ENCODE measurements around the gene SCUBE1. TPM values are rescaled to one million over a fixed set of nuclear protein-coding genes. Genes with fewer than 3 reads are reported as not detected.

SCUBE1 gene
- total and polyA plus RNA-seq, 8 donors = 0.04 to 0.41 (median 0.12) TPM; not detected in 3

DNA sequence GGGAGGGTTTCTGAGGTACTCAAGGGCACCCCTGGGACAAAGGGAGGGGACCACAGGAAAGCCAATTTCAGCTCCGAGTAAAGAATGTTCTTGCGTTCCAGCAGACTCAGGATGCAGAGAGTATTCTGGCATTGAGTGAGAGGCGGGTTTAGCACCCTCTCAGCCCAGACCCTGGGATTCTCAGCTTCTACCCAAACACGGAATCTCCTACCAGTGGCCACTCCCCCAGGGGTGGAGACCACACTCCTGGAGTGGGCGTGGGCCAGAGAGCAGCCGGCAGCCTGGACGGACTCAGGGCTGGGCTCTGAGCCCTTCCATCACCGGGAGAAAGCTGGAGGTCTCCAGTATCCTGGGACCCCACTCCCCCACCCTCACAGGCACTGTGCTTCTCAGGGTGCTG lies 130.1 kb downstream of the SCUBE1 start:
- no peaks in the 10 kb centered on the region for H3K4me1 ChIP-seq
- H3K36me3 ChIP-seq = no peaks in the 10 kb centered on the region
- FAIRE-seq (no peak), ATAC-seq (peak in 1 of 4 donors; percentile 11), DNase-seq (no peak)
- H3K27ac ChIP-seq = no peak overlapping the region
- TF ChIP-seq, protein P1, sequence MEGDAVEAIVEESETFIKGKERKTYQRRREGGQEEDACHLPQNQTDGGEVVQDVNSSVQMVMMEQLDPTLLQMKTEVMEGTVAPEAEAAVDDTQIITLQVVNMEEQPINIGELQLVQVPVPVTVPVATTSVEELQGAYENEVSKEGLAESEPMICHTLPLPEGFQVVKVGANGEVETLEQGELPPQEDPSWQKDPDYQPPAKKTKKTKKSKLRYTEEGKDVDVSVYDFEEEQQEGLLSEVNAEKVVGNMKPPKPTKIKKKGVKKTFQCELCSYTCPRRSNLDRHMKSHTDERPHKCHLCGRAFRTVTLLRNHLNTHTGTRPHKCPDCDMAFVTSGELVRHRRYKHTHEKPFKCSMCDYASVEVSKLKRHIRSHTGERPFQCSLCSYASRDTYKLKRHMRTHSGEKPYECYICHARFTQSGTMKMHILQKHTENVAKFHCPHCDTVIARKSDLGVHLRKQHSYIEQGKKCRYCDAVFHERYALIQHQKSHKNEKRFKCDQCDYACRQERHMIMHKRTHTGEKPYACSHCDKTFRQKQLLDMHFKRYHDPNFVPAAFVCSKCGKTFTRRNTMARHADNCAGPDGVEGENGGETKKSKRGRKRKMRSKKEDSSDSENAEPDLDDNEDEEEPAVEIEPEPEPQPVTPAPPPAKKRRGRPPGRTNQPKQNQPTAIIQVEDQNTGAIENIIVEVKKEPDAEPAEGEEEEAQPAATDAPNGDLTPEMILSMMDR (IDR thresholded peaks at IDR 0.05) = no peak
- 25 to 29% methylated on average over 8 of the region's 8 CpGs for WGBS, 2 donors
- intact Hi-C loops (cut with DNase I) = no loop called here
- no peaks in the 10 kb centered on the region for H3K27me3 ChIP-seq
- no peak overlapping the region for H3K4me3 ChIP-seq
- no peaks in the 10 kb centered on the region for H3K9me3 ChIP-seq

- Histone ChIP-seq H3K36me3 (no peaks in the 10 kb centered on the region), H3K9me3 (no peaks in the 10 kb centered on the region), H3K27me3 (no peaks in the 10 kb centered on the region), H3K4me3 (no peak overlapping the region), H3K27ac (no peak overlapping the region), H3K4me1 (no peaks in the 10 kb centered on the region)
- DNase-seq (no peak), ATAC-seq (no peak), FAIRE-seq (no peak)
- intact Hi-C loops (cut with DNase I) = no loop called here
- TF ChIP-seq, protein P1 (IDR thresholded peaks at IDR 0.05) = no peak
- 72 to 79% methylated on average over 23 of the region's 23 CpGs for WGBS, 2 donors
These were observed 130.7 kb downstream of the SCUBE1 start for GRCh38 chr22:43212434-43212952.

- no peaks in the 10 kb centered on the region for H3K4me1 ChIP-seq
- TF ChIP-seq, protein P1 (IDR thresholded peaks at IDR 0.05) = no peak
- H3K27me3 ChIP-seq = no peaks in the 10 kb centered on the region
- WGBS, 2 donors = 67 to 84% methylated on average over 13 of the region's 13 CpGs
- H3K9me3 ChIP-seq = no peaks in the 10 kb centered on the region
- DNase-seq (no peak), FAIRE-seq (no peak), ATAC-seq (no peak)
- no peaks in the 10 kb centered on the region for H3K36me3 ChIP-seq
- no peak overlapping the region for H3K27ac ChIP-seq
- H3K4me3 ChIP-seq = no peak overlapping the region
- intact Hi-C loops (cut with DNase I) = no loop called here
These were observed 131.2 kb downstream of the SCUBE1 start for GRCh38 chr22:43211941-43212433.

- Histone ChIP-seq H3K4me3 (no peak overlapping the region), H3K9me3 (no peaks in the 10 kb centered on the region), H3K27me3 (no peaks in the 10 kb centered on the region), H3K4me1 (no peaks in the 10 kb centered on the region), H3K36me3 (no peaks in the 10 kb centered on the region), H3K27ac (no peak overlapping the region)
- intact Hi-C loops (cut with DNase I) = no loop called here
- TF ChIP-seq, protein P1 (IDR thresholded peaks at IDR 0.05) = no peak
- 80 to 87% methylated on average over 34 of the region's 34 CpGs for WGBS, 2 donors
- DNase-seq = peak in 1 of 6 donors; percentile 38
- no peak for ATAC-seq
- no peak for FAIRE-seq
These were observed 132.3 kb downstream of the SCUBE1 start for GRCh38 chr22:43210631-43211515.

DNA sequence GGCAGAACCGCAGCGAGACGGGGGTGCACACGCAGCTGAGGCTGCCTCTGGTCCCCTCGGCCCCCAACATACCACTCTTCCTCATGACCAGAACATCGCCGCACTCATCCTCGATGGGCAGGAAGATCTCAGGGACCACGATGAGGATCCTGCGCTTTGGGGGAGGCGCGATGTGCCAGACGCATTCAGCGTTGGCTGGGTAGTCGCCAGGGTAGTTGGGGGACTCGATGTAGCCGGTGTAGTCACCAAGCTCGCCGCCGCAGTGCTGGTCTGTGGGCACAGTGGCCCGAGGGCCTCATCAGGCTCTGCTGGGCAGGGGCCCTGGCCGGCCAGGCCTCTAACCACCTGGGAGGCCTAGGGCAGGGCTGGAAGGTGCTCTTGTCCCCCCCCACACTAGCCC lies 133.2 kb downstream of the SCUBE1 start:
- Histone ChIP-seq H3K4me1 (no peaks in the 10 kb centered on the region), H3K9me3 (no peaks in the 10 kb centered on the region), H3K36me3 (no peaks in the 10 kb centered on the region), H3K4me3 (no peak overlapping the region), H3K27me3 (no peaks in the 10 kb centered on the region), H3K27ac (no peak overlapping the region)
- ATAC-seq (no peak), FAIRE-seq (no peak), DNase-seq (peak in 1 of 6 donors; percentile 44)
- intact Hi-C loops (cut with DNase I) = no loop called here
- TF ChIP-seq, protein P1 (IDR thresholded peaks at IDR 0.05) = no peak
- WGBS, 2 donors = 76 to 80% methylated on average over 22 of the region's 22 CpGs

All from pancreas (tissue), 10 donors.